GM12878 (cell line): ENCODE data around the gene DNPEP. TPM values are rescaled to one million over a fixed set of nuclear protein-coding genes. Genes with fewer than 3 reads are reported as not detected.

Experiments used
- ATAC-seq: fragments of 200-7000 bp; cut with Tn5 transposase; 3 replicates; pipeline ENCODE4 v1.9.1; 2020; ENCODE audit warnings: mild to moderate bottlenecking, moderate library complexity
- BruUV-seq: library from RNA; stranded (reverse); fragments of 400-500 nt; replicated peaks from 2 replicates; lab custom pipeline; 2021; lab: Mats Ljungman, UMichigan
- CTCF ChIA-PET: fragments of 300-600 bp; sonication (Branson Sonifier 250); formaldehyde crosslinking; extraction: SDS; loops from one replicate; lab custom pipeline; 2021; ENCODE audit warnings: inconsistent platforms; lab: Yijun Ruan, JAX
- POLR2A ChIA-PET: fragments of 350-600 bp; formaldehyde crosslinking; extraction: SDS; loops from one replicate; lab custom pipeline; 2021; ENCODE audit warnings: inconsistent platforms; lab: Charles Lee
- RAD21 ChIA-PET: fragments of 300-600 bp; sonication (Branson Sonifier 250); formaldehyde crosslinking; loops from one replicate; lab custom pipeline; 2023; ENCODE audit warnings: antibody characterized with exemption; ENCODE audit not compliant: unreplicated experiment; lab: Charles Lee
- SMC1A ChIA-PET: fragments of 300-600 bp; sonication (Branson Sonifier 250); formaldehyde crosslinking; loops from one replicate; lab custom pipeline; 2023; ENCODE audit not compliant: unreplicated experiment, uncharacterized antibody; lab: Charles Lee
- DNase-seq: peaks from one replicate; pipeline ENCODE4 v3.0.0-alpha.2; 2011; ENCODE audit warnings: low read depth, low spot score
- FAIRE-seq: peaks from 3 replicates; lab custom pipeline; 2011; peaks lifted over from hg19 to GRCh38; lab: Jason Lieb, UNC
- H2AFZ ChIP-seq: 2 replicates; pipeline ENCODE4 v1.6.0; 2011; ENCODE audit warnings: low read depth, low read length, control low read depth; ENCODE audit not compliant: control insufficient read depth
- H3K27ac ChIP-seq: 2 replicates; pipeline ENCODE4 v1.5.1; 2011; ENCODE audit warnings: control low read depth; ENCODE audit not compliant: control insufficient read depth, insufficient read depth
- H3K27me3 ChIP-seq, 2 experiments: replicated peaks in 1 of 2; 2 replicates each; pipeline versions ENCODE4 v1.6.0 to v1.6.1; 2011; ENCODE audit warnings: low read length in 1 of 2; ENCODE audit not compliant: control insufficient read depth in 2 of 2, insufficient read depth in 2 of 2
- H3K36me3 ChIP-seq, 2 experiments: 2 replicates each; pipeline ENCODE4 v1.5.1; 2011; ENCODE audit warnings: low read length in 1 of 2; ENCODE audit not compliant: control insufficient read depth in 2 of 2, insufficient read depth in 2 of 2
- H3K4me1 ChIP-seq: 2 replicates; pipeline ENCODE4 v1.6.1; 2011; ENCODE audit warnings: mild to moderate bottlenecking, low read length, moderate library complexity, mixed read lengths; ENCODE audit not compliant: control insufficient read depth, insufficient read depth
- H3K4me2 ChIP-seq: 2 replicates; pipeline ENCODE4 v1.6.0; 2011; ENCODE audit warnings: control low read depth; ENCODE audit not compliant: control insufficient read depth, insufficient read depth
- H3K4me3 ChIP-seq: fragments of 200-600 bp; sonication (generic); 2 replicates; pipeline ENCODE4 v1.5.1; 2016
- H3K79me2 ChIP-seq: 2 replicates; pipeline ENCODE4 v1.6.0; 2011; ENCODE audit warnings: low read length; ENCODE audit not compliant: control insufficient read depth, insufficient read depth
- H3K9ac ChIP-seq: 2 replicates; pipeline ENCODE4 v1.8.0; 2011; ENCODE audit warnings: low read length, control low read depth, mixed read lengths; ENCODE audit not compliant: control insufficient read depth, insufficient read depth
- H3K9me3 ChIP-seq: replicated peaks from 3 replicates; pipeline ENCODE4 v1.5.1; 2011; ENCODE audit warnings: mild to moderate bottlenecking, low read length; ENCODE audit not compliant: control insufficient read depth, insufficient read depth
- H4K20me1 ChIP-seq: 2 replicates; pipeline ENCODE4 v1.6.0; 2011; ENCODE audit not compliant: control insufficient read depth, insufficient read depth
- CHD2 ChIP-seq: IDR thresholded peaks from 2 replicates; pipeline ENCODE4 v1.6.1; 2011; ENCODE audit warnings: low read depth, low read length, improper control_type of control experiment, borderline replicate concordance
- CHD4 ChIP-seq: fragments of 200-600 bp; sonication (generic); IDR thresholded peaks from 2 replicates; pipeline ENCODE4 v1.6.1; 2016; ENCODE audit warnings: mild to moderate bottlenecking
- EED ChIP-seq: sonication (generic); IDR thresholded peaks from 2 replicates; pipeline ENCODE4 v1.6.1; 2016; ENCODE audit warnings: antibody characterized with exemption, low read depth
- IRF5 ChIP-seq: fragments of 450-650 bp; IDR thresholded peaks from 2 replicates; pipeline ENCODE4 v1.6.1; 2017; ENCODE audit warnings: borderline replicate concordance
- NFXL1 ChIP-seq: fragments of 450-650 bp; IDR thresholded peaks from 2 replicates; pipeline ENCODE4 v1.6.1; 2017; ENCODE audit warnings: antibody characterized with exemption, mild to moderate bottlenecking, borderline replicate concordance
- NR2C2 ChIP-seq: IDR thresholded peaks from 2 replicates; pipeline ENCODE4 v1.6.1; 2011; ENCODE audit warnings: borderline replicate concordance, low read depth; ENCODE audit not compliant: control insufficient read depth, insufficient read length
- POLR2AphosphoS5 ChIP-seq: IDR thresholded peaks from 2 replicates; pipeline ENCODE4 v1.6.1; 2011; ENCODE audit warnings: mild to moderate bottlenecking, low read length, inconsistent platforms
- POU2F2 ChIP-seq: IDR thresholded peaks from 3 replicates; pipeline ENCODE4 v1.6.1; 2011; ENCODE audit warnings: low read depth, mild to moderate bottlenecking, low read length, borderline replicate concordance
- RELB ChIP-seq: fragments of 450-650 bp; IDR thresholded peaks from 2 replicates; pipeline ENCODE4 v1.6.1; 2017; ENCODE audit warnings: low read depth, mild to moderate bottlenecking, moderate library complexity
- RUNX3 ChIP-seq: IDR thresholded peaks from 2 replicates; pipeline ENCODE4 v1.6.1; 2012; ENCODE audit warnings: low read length, inconsistent platforms
- SREBF1 ChIP-seq: IDR thresholded peaks from 2 replicates; pipeline ENCODE4 v1.6.1; 2012; ENCODE audit warnings: mild to moderate bottlenecking, low read length
- ZNF622 ChIP-seq: fragments of 450-650 bp; IDR thresholded peaks from 2 replicates; pipeline ENCODE4 v1.6.1; 2017; ENCODE audit warnings: mild to moderate bottlenecking, inconsistent platforms
- ZZZ3 ChIP-seq: IDR thresholded peaks from 2 replicates; pipeline ENCODE4 v1.6.1; 2011; ENCODE audit warnings: low read depth; ENCODE audit not compliant: control insufficient read depth, insufficient read length
- WGBS: methylation state at CpG from one replicate; pipeline ENCODE4 v1.1.6; 2016; ENCODE audit warnings: low lambda C conversion rate; ENCODE audit not compliant: insufficient replicate concordance, insufficient coverage; ENCODE audit errors: missing lambda C conversion rate; 5-methylcytosine and 5-hydroxymethylcytosine counted together
- in situ Hi-C: fragments of 300-500 bp; cut with MboI; formaldehyde crosslinking; loops from 9 replicates; pipeline ENCODE4 v1.14.3; 2018; ENCODE audit warnings: mixed read lengths
- intact Hi-C: fragments of 100-400 bp; cut with micrococcal nuclease; formaldehyde crosslinking; loops from one replicate; pipeline ENCODE4 v1.14.2; 2022; ENCODE audit not compliant: unreplicated experiment
- polyA plus RNA-seq, 11 experiments: library from polyadenylated mRNA; depleted of rRNA in 4 of 11; unstranded in 6 of 11; stranded (reverse) in 5 of 11; fragments of >200 nt; fragmentation: Nextera tagmentation in 4 of 11; fragmentation: Illumina TruSeq in 1 of 11; extraction: Ambion mirVana in 4 of 11; extraction: Trizol in 1 of 11; gene quantifications; 1 replicate in 1 of 11; 2 replicates in 10 of 11; pipeline versions ENCODE4 v1.2.1 to v1.2.3, GENCODE V29; 2011 to 2016; ENCODE audit warnings: inconsistent platforms in 2 of 11, missing spikeins in 2 of 11, low read depth in 1 of 11
- total RNA-seq, 4 experiments: library from RNA; depleted of rRNA in 3 of 4; stranded (reverse); fragments of >200 nt in 3 of 4; fragmentation: Illumina TruSeq in 1 of 4; extraction: Trizol in 1 of 4; gene quantifications; 2 replicates each; pipeline versions ENCODE4 v1.2.1 to v1.2.3, GENCODE V29; 2013 to 2021

DNPEP gene
- total and polyA plus RNA-seq, 10 of the 15 experiments (the other 5 are each of a cell fraction or from before 2014, with no cell fraction given) = 33.1 to 82.0 (median 64.1) TPM

- TF ChIP-seq NR2C2 = no peak
- TF ChIP-seq CHD2 = no peak
- no peak for TF ChIP-seq SREBF1
Observed at GRCh38 chr2:219356834-219357233, 30.9 kb downstream of the DNPEP start (continued).

GRCh38 chr2:219354582-219354981 is 33.1 kb downstream of the DNPEP start:
- RAD21 ChIA-PET = no interaction called here
- Histone ChIP-seq H3K9ac (no peak overlapping the region), H3K4me2 (no peak overlapping the region), H3K36me3 (no peaks in the 10 kb centered on the region), H3K4me1 (no peaks in the 10 kb centered on the region), H3K4me3 (no peak overlapping the region), H3K9me3 (no peaks in the 10 kb centered on the region), H3K27me3 (peaks cover 0 to 2% of the 10 kb centered on the region in 2 experiments; a peak in 2 of 4 replicates), H4K20me1 (no peaks in the 10 kb centered on the region), H3K79me2 (no peaks in the 10 kb centered on the region), H2AFZ (no peak overlapping the region), H3K27ac (no peak overlapping the region)
- CTCF ChIA-PET = interaction anchor here (1.4 to 3.7 kb wide), 4 partner anchors 8 to 222 kb away, joined by 4 to 18 read pairs (median 7); no protein-coding TSS in a partner anchor
- BruUV-seq = no TSS peak
- intact Hi-C loops (no loop called here), in situ Hi-C loops (no loop called here)
- SMC1A ChIA-PET = no interaction called here
- 28% methylated on average over 4 of the region's 4 CpGs for WGBS
- DNase-seq (no peak), ATAC-seq (no peak), FAIRE-seq (no peak)
- no peak for TF ChIP-seq CHD4
- TF ChIP-seq ZZZ3 = no peak
- no peak for TF ChIP-seq RELB
- TF ChIP-seq EED = no peak
- TF ChIP-seq RUNX3 = no peak
- TF ChIP-seq POLR2AphosphoS5 = no peak
- no peak for TF ChIP-seq POU2F2
- no peak for TF ChIP-seq ZNF622
- TF ChIP-seq NFXL1 = no peak
- no peak for TF ChIP-seq IRF5
- POLR2A ChIA-PET = no interaction called here
